H1 (cell line): Measurements from ENCODE around the gene RABEP2. TPM values are rescaled to one million over a fixed set of nuclear protein-coding genes. Genes with fewer than 3 reads are reported as not detected.

Experiments
- KDM5A ChIP-seq: fragments of 200-600 bp; IDR thresholded peaks from 2 replicates; pipeline ENCODE4 v1.7.1; 2012; ENCODE audit warnings: mild to moderate bottlenecking, low read length, inconsistent platforms, mixed read lengths
- TAF1 ChIP-seq: IDR thresholded peaks from 2 replicates; pipeline ENCODE4 v1.6.1; 2011; ENCODE audit warnings: mild to moderate bottlenecking, low read depth, low read length
- polyA plus RNA-seq, 7 experiments: library from polyadenylated mRNA; depleted of rRNA in 3 of 7; stranded (reverse) in 5 of 7; unstranded in 2 of 7; fragments of >200 nt in 5 of 7; fragments of 200-250 nt in 2 of 7; gene quantifications; 1 replicate in 5 of 7; 2 replicates in 1 of 7; 4 replicates in 1 of 7; pipeline versions ENCODE4 v1.2.1 to v1.2.3, GENCODE V29; 2011 to 2013; ENCODE audit warnings: missing spikeins in 2 of 7, mixed read lengths in 2 of 7
- total RNA-seq: library from RNA; stranded (reverse); fragmentation: NEBNext Ultra II Directional; extraction: Animal tissue kit (Norgen Biotek cat#: 25700); gene quantifications from 2 replicates; pipeline ENCODE4 v1.2.1, GENCODE V29; 2021
- TF ChIP-seq, protein P1 (sequence below), 3 experiments: IDR thresholded peaks; 1 replicate in 2 of 3; 2 replicates in 1 of 3; pipeline versions ENCODE4 v1.5.1 to v1.6.1; 2011; ENCODE audit warnings: low read length in 3 of 3, mild to moderate bottlenecking in 3 of 3, inconsistent platforms in 2 of 3, low read depth in 1 of 3, moderate library complexity in 1 of 3; ENCODE audit not compliant: insufficient read depth in 1 of 3; ENCODE audit errors: control extremely low read depth in 1 of 3

Gene RABEP2
- total and polyA plus RNA-seq, 2 of the 8 experiments (the other 6 are each of a cell fraction or from before 2014, with no cell fraction given), result 10.4 to 14.9 TPM

DNA sequence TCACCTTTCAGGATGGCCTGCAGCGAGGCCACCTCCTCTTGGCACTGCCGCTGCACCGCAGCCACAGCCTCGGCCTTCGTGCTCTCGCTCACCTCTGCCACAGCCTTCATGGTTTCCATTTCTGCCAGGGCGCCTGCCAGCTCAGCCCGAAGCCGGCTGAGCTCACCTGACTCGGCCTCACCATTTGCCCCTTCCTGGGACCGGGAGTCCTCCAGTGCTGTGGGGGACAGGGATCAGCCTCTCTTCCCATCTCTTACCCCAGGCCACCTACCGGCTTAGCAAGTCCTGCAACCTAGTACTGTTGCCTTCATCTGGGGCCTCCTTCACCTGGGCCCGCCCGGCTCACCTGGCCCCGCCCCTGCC is 658 bp downstream of the RABEP2 start (continued):
- TF ChIP-seq, protein P1, sequence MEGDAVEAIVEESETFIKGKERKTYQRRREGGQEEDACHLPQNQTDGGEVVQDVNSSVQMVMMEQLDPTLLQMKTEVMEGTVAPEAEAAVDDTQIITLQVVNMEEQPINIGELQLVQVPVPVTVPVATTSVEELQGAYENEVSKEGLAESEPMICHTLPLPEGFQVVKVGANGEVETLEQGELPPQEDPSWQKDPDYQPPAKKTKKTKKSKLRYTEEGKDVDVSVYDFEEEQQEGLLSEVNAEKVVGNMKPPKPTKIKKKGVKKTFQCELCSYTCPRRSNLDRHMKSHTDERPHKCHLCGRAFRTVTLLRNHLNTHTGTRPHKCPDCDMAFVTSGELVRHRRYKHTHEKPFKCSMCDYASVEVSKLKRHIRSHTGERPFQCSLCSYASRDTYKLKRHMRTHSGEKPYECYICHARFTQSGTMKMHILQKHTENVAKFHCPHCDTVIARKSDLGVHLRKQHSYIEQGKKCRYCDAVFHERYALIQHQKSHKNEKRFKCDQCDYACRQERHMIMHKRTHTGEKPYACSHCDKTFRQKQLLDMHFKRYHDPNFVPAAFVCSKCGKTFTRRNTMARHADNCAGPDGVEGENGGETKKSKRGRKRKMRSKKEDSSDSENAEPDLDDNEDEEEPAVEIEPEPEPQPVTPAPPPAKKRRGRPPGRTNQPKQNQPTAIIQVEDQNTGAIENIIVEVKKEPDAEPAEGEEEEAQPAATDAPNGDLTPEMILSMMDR (IDR thresholded peaks at IDR 0.05; ENCODE audit: control extremely low read depth in 1 of 3, insufficient read depth in 1 of 3, low read depth in 1 of 3, low read length in 3 of 3), result peak; percentile 33 to 45 (median 43); a peak in 3 of 4 replicates
- TF ChIP-seq TAF1 (peak; percentile 60), KDM5A (no peak)
